HepG2 (cell line): ENCODE results near the gene RARRES1. TPM values are rescaled to one million over a fixed set of nuclear protein-coding genes. Genes with fewer than 3 reads are reported as not detected.

ENCODE experiments used
- ATAC-seq: fragments of 200-7000 bp; cut with Tn5 transposase; 3 replicates; pipeline ENCODE4 v1.9.1; 2020; ENCODE audit warnings: mild to moderate bottlenecking, moderate library complexity
- BruUV-seq: library from RNA; stranded (reverse); fragments of 400-500 nt; replicated peaks from 2 replicates; lab custom pipeline; 2021; lab: Mats Ljungman, UMichigan
- CTCF ChIA-PET: fragments of 300-600 bp; formaldehyde crosslinking; extraction: SDS; loops from one replicate; lab custom pipeline; 2021; ENCODE audit warnings: low total read pairs, inconsistent platforms, low intra/inter-chr PET ratio; lab: Yijun Ruan, JAX
- POLR2A ChIA-PET: fragments of 350-600 bp; sonication (Branson Sonifier 250); formaldehyde crosslinking; loops from one replicate; lab custom pipeline; 2020; ENCODE audit warnings: antibody characterized with exemption, inconsistent platforms; lab: Yijun Ruan, JAX
- DNase-seq: peaks from one replicate; pipeline ENCODE4 v3.0.0-alpha.2; 2015; ENCODE audit warnings: low spot score
- FAIRE-seq: peaks from 3 replicates; lab custom pipeline; 2011; peaks lifted over from hg19 to GRCh38; lab: Jason Lieb, UNC
- H2AFZ ChIP-seq: one replicate; pipeline ENCODE4 v1.6.1; 2011; ENCODE audit warnings: low read length, inconsistent platforms
- H3K27ac ChIP-seq: fragments of 300-600 bp; 3 replicates; pipeline ENCODE4 v1.8.0; 2011; ENCODE audit warnings: mixed run types, mild to moderate bottlenecking, mixed read lengths, low read length, inconsistent platforms; ENCODE audit not compliant: insufficient read depth; ENCODE audit errors: extremely low read length
- H3K27me3 ChIP-seq, 2 experiments: fragments of 200-600 bp in 1 of 2; 2 replicates in 1 of 2; 3 replicates in 1 of 2; pipeline versions ENCODE4 v1.6.0 to v1.8.0; 2011; ENCODE audit warnings: low read length in 2 of 2, mild to moderate bottlenecking in 2 of 2, moderate library complexity in 2 of 2, inconsistent platforms in 1 of 2; ENCODE audit not compliant: insufficient read depth in 2 of 2, control insufficient read depth in 1 of 2
- H3K36me3 ChIP-seq, 2 experiments: fragments of 200-600 bp in 1 of 2; replicated peaks in 1 of 2; 2 replicates in 1 of 2; 3 replicates in 1 of 2; pipeline versions ENCODE4 v1.5.1 to v1.8.0; 2011; ENCODE audit warnings: low read length in 2 of 2, inconsistent platforms in 1 of 2; ENCODE audit not compliant: insufficient read depth in 2 of 2, control insufficient read depth in 1 of 2
- H3K4me1 ChIP-seq: 2 replicates; pipeline ENCODE4 v1.5.1; 2012; ENCODE audit warnings: low read length, inconsistent platforms; ENCODE audit not compliant: insufficient read depth
- H3K4me2 ChIP-seq: 2 replicates; pipeline ENCODE4 v1.6.0; 2011; ENCODE audit warnings: low read depth, low read length, inconsistent platforms
- H3K4me3 ChIP-seq, 3 experiments: fragments of 200-600 bp in 1 of 3; sonication (generic), shearing (Covaris generic) in 1 of 3; replicated peaks in 1 of 3; 2 replicates each; pipeline ENCODE4 v1.5.1; 2011 to 2016; ENCODE audit warnings: low read length in 3 of 3, inconsistent platforms in 2 of 3, low read depth in 2 of 3, mild to moderate bottlenecking in 2 of 3, control low read depth in 1 of 3, mixed read lengths in 1 of 3; ENCODE audit not compliant: insufficient read depth in 1 of 3
- H3K79me2 ChIP-seq: one replicate; pipeline ENCODE4 v1.6.1; 2011; ENCODE audit warnings: low read length, inconsistent platforms; ENCODE audit not compliant: insufficient read depth
- H3K9ac ChIP-seq: 2 replicates; pipeline ENCODE4 v1.6.0; 2011; ENCODE audit warnings: mild to moderate bottlenecking, low read depth, low read length, inconsistent platforms; ENCODE audit not compliant: insufficient read depth
- H3K9me3 ChIP-seq: 2 replicates; pipeline ENCODE4 v1.5.1; 2012; ENCODE audit warnings: mild to moderate bottlenecking, low read length
- H4K20me1 ChIP-seq: 2 replicates; pipeline ENCODE4 v1.6.0; 2011; ENCODE audit warnings: inconsistent platforms, mild to moderate bottlenecking, low read length, moderate library complexity; ENCODE audit not compliant: insufficient read depth
- RERE ChIP-seq: IDR thresholded peaks from 2 replicates; pipeline ENCODE4 v1.6.1; 2016; ENCODE audit warnings: low read depth, missing genetic modification reagents, missing compliant biosample characterization
- ZHX2 ChIP-seq, 2 experiments: sonication (generic) in 1 of 2; formaldehyde crosslinking in 1 of 2; IDR thresholded peaks; 2 replicates each; pipeline versions ENCODE4 v1.6.1 to v1.9.0; 2014 to 2022; ENCODE audit warnings: antibody characterized with exemption in 1 of 2, borderline replicate concordance in 1 of 2, inconsistent platforms in 1 of 2, low read depth in 1 of 2, missing genetic modification reagents in 1 of 2
- ZNF790 ChIP-seq: sonication (generic); formaldehyde crosslinking; IDR thresholded peaks from 2 replicates; pipeline ENCODE4 v1.8.0; 2022; ENCODE audit warnings: missing genetic modification reagents, mild to moderate bottlenecking, borderline replicate concordance
- WGBS: methylation state at CpG from one replicate; pipeline ENCODE4 v1.1.6; 2017; ENCODE audit warnings: low lambda C conversion rate; 5-methylcytosine and 5-hydroxymethylcytosine counted together
- in situ Hi-C: cut with HindIII; loops from 2 replicates; pipeline ENCODE4 v1.10.0; 2017; ENCODE audit warnings: low pct_unique_long_range_greater_than_20kb; ENCODE audit not compliant: extremely low pct_ligation_motif_present
- intact Hi-C: fragments of 100-400 bp; cut with micrococcal nuclease; formaldehyde crosslinking; loops from one replicate; pipeline ENCODE4 v1.10.0; 2022; ENCODE audit not compliant: unreplicated experiment
- polyA plus RNA-seq, 8 experiments: library from polyadenylated mRNA; depleted of rRNA in 3 of 8; stranded (reverse) in 7 of 8; unstranded in 1 of 8; fragments of >200 nt; fragmentation: Illumina TruSeq in 4 of 8; extraction: Trizol in 4 of 8; gene quantifications; 2 replicates each; pipeline versions ENCODE4 v1.2.1 to v1.2.3, GENCODE V29; 2011 to 2016; ENCODE audit warnings: low read depth in 4 of 8, missing spikeins in 1 of 8, mixed read lengths in 1 of 8; ENCODE audit not compliant: insufficient read depth in 1 of 8
- total RNA-seq, 5 experiments: library from RNA; depleted of rRNA; stranded (reverse); fragments of >200 nt; fragmentation: Illumina TruSeq; extraction: Trizol; gene quantifications; 2 replicates each; pipeline ENCODE4 v1.2.3, GENCODE V29; 2016; ENCODE audit warnings: low read depth in 1 of 5

RARRES1 gene
- total and polyA plus RNA-seq, 2 of the 13 experiments (the other 11 are each of a cell fraction or from before 2014, with no cell fraction given) = not detected

GRCh38 chr3:158739661-158740060 is 7.4 kb upstream of the RARRES1 start:
- Histone ChIP-seq H3K36me3 (no peaks in the 10 kb centered on the region), H3K9me3 (peaks cover 4% of the 10 kb centered on the region; the same call in 1 of the 2 replicates), H3K4me1 (no peaks in the 10 kb centered on the region), H4K20me1 (no peaks in the 10 kb centered on the region), H3K27me3 (no peaks in the 10 kb centered on the region), H3K4me2 (no peak overlapping the region), H3K79me2 (no peaks in the 10 kb centered on the region), H3K27ac (no peak overlapping the region), H2AFZ (no peak overlapping the region), H3K9ac (no peak overlapping the region), H3K4me3 (no peak overlapping the region)
- WGBS = 55% methylated on average over 3 of the region's 3 CpGs
- no peak for FAIRE-seq
- intact Hi-C loops = no loop called here
- no peak for ATAC-seq
- in situ Hi-C loops = no loop called here
- no peak for TF ChIP-seq ZNF790 (CRISPR knock-in tag)
- no peak for TF ChIP-seq ZHX2 (IDR thresholded peaks at IDR 0.05; ENCODE audit: low read depth)
- TF ChIP-seq ZHX2 (CRISPR knock-in tag; IDR thresholded peaks at IDR 0.05; ENCODE audit: borderline replicate concordance) = no peak
- TF ChIP-seq RERE (CRISPR knock-in tag) = no peak
- CTCF ChIA-PET = no interaction called here
- POLR2A ChIA-PET = no interaction called here
- DNase-seq = no peak
- no TSS peak for BruUV-seq
